GM12864 (cell line): ENCODE results near the gene SLC49A3.

Experiments used
- DNase-seq: peaks from one replicate; pipeline ENCODE4 v3.0.0-alpha.2; 2011; ENCODE audit warnings: low read depth
- H3K4me3 ChIP-seq: 2 replicates; pipeline ENCODE4 v1.5.1; 2011; ENCODE audit warnings: mild to moderate bottlenecking, low read depth, low read length, control low read depth
- CTCF ChIP-seq: IDR thresholded peaks from 2 replicates; pipeline ENCODE4 v1.5.1; 2011; ENCODE audit warnings: low read depth, mild to moderate bottlenecking, moderate library complexity, low read length, control low read depth, inconsistent platforms; ENCODE audit errors: missing control alignments

The SLC49A3 gene

GRCh38 chr4:661881-662761, 26.8 kb downstream of the SLC49A3 start:
- TF ChIP-seq CTCF, result no peak
- H3K4me3 ChIP-seq, result no peak overlapping the region
- DNase-seq, result no peak

- TF ChIP-seq CTCF, result no peak
- DNase-seq, result no peak
- H3K4me3 ChIP-seq, result no peak overlapping the region
These were observed 27.7 kb downstream of the SLC49A3 start for GRCh38 chr4:661231-661630.

- TF ChIP-seq CTCF, result no peak
- no peak for DNase-seq
- H3K4me3 ChIP-seq, result no peak overlapping the region
These were observed 28.6 kb downstream of the SLC49A3 start for GRCh38 chr4:660401-660800.

- no peak overlapping the region for H3K4me3 ChIP-seq
- no peak for DNase-seq
- TF ChIP-seq CTCF, result no peak
These were observed 29.1 kb downstream of the SLC49A3 start for GRCh38 chr4:659851-660250.

- no peak overlapping the region for H3K4me3 ChIP-seq
- DNase-seq, result no peak
- TF ChIP-seq CTCF, result no peak
These were observed 30.0 kb downstream of the SLC49A3 start for GRCh38 chr4:658681-659667.

GRCh38 chr4:657834-658667, 30.9 kb downstream of the SLC49A3 start:
- no peak overlapping the region for H3K4me3 ChIP-seq
- DNase-seq, result no peak
- TF ChIP-seq CTCF, result no peak
